Esophagus squamous epithelium (tissue), 5 donors: Measurements from ENCODE around the gene TFAP2C. TPM values are rescaled to one million over a fixed set of nuclear protein-coding genes. Genes with fewer than 3 reads are reported as not detected.
A peak's percentile ranks its signal among the peaks of the same experiment; 100 is the strongest.
"Not testable (repeated sequence)": the region's sequence is repeated elsewhere in the genome, so short reads cannot be mapped to it uniquely, and the experiment has no call there.

ENCODE experiments used
- DNase-seq: peaks from one replicate; lab custom pipeline; 2025; lab: John Stamatoyannopoulos, UW
- H3K27ac ChIP-seq, 4 donors: fragments of 200-600 bp; sonication (generic); one replicate each; pipeline ENCODE4 v1.5.1; 2016 to 2019; ENCODE audit warnings: mild to moderate bottlenecking in 1 of 4
- H3K27me3 ChIP-seq, 4 donors: fragments of 200-600 bp; sonication (generic); 1 replicate in 3 of 4; 2 replicates in 1 of 4; pipeline versions ENCODE4 v1.5.1 to v1.6.0; 2017 to 2021; ENCODE audit warnings: antibody characterized with exemption in 1 of 4
- H3K36me3 ChIP-seq, 3 donors: fragments of 200-600 bp; sonication (generic); one replicate each; pipeline ENCODE4 v1.5.1; 2016 to 2019
- H3K4me1 ChIP-seq, 3 donors: fragments of 200-600 bp; sonication (generic); one replicate each; pipeline ENCODE4 v1.5.1; 2017 to 2019
- H3K4me3 ChIP-seq, 4 donors: fragments of 200-600 bp; sonication (generic); 1 replicate in 3 of 4; 2 replicates in 1 of 4; pipeline ENCODE4 v1.5.1; 2016 to 2019; ENCODE audit warnings: mild to moderate bottlenecking in 2 of 4, moderate library complexity in 1 of 4
- H3K9me3 ChIP-seq, 3 donors: fragments of 200-600 bp; sonication (generic); one replicate each; pipeline ENCODE4 v1.5.1; 2016 to 2019
- CTCF ChIP-seq, 6 experiments: fragments of 450-650 bp in 4 of 6; fragments of 200-600 bp in 2 of 6; sonication (generic) in 2 of 6; IDR thresholded peaks; one replicate each; pipeline ENCODE4 v1.5.1; 2016 to 2019; ENCODE audit warnings: antibody characterized with exemption in 6 of 6, mild to moderate bottlenecking in 4 of 6, moderate library complexity in 4 of 6
- POLR2A ChIP-seq, 4 donors: fragments of 450-650 bp; IDR thresholded peaks; one replicate each; pipeline ENCODE4 v1.6.1; 2017; ENCODE audit warnings: antibody characterized with exemption in 4 of 4, mild to moderate bottlenecking in 4 of 4, moderate library complexity in 3 of 4
- WGBS, 2 donors: methylation state at CpG; one replicate each; pipeline ENCODE4 v1.1.5; 2018; 5-methylcytosine and 5-hydroxymethylcytosine counted together
- intact Hi-C: fragments of 100-400 bp; cut with DNase I; formaldehyde crosslinking; loops from one replicate; pipeline ENCODE4 v1.15.0; 2022
- total RNA-seq, 4 donors: library from RNA; depleted of rRNA; stranded (reverse); fragments of >200 nt; gene quantifications; one replicate each; pipeline ENCODE4 v1.1.0, GENCODE V29; 2016
- donor health status: DM: yes; HTN: yes; CAD: no.

TFAP2C gene
- total RNA-seq, 4 donors from 2014 or later, result 25.9 to 34.8 (median 31.8) TPM

- 18 to 19% methylated on average over 1 to 2 of the region's 2 CpGs for WGBS, 2 donors
- Histone ChIP-seq H3K9me3 (no peaks in the 10 kb centered on the region), H3K36me3 (no peaks in the 10 kb centered on the region), H3K27ac (no peak overlapping the region), H3K4me3 (no peak overlapping the region), H3K4me1 (peaks cover 8 to 29% (median 12%) of the 10 kb centered on the region in 3 donors), H3K27me3 (peaks cover 0 to 37% (median 2%) of the 10 kb centered on the region in 4 donors)
- intact Hi-C loops, result no loop called here
- TF ChIP-seq POLR2A (IDR thresholded peaks at IDR 0.05) (no peak), CTCF (IDR thresholded peaks at IDR 0.05) (no peak)
- DNase-seq, result no peak
These were observed 7.4 kb upstream of the TFAP2C start for GRCh38 chr20:56621730-56622129.

GRCh38 chr20:56623930-56624329 lies 5.2 kb upstream of the TFAP2C start:
- intact Hi-C loops, H3K27ac ChIP-seq, H3K9me3 ChIP-seq, H3K36me3 ChIP-seq, DNase-seq, H3K4me3 ChIP-seq: not testable (repeated sequence)
- 92% methylated on average over 10 of the region's 10 CpGs; no CpG with 5 or more reads in 1 of the 2 donors for WGBS, 2 donors
- H3K27me3 ChIP-seq, result peaks cover 0 to 59% (median 3%) of the 10 kb centered on the region in 4 donors
- H3K4me1 ChIP-seq, result peaks cover 22 to 48% (median 30%) of the 10 kb centered on the region in 3 donors

- no peak overlapping the region for H3K27ac ChIP-seq
- H3K27me3 ChIP-seq, result peaks cover 0 to 70% (median 3%) of the 10 kb centered on the region in 4 donors
- DNase-seq, result no peak
- intact Hi-C loops, result no loop called here
- H3K4me1 ChIP-seq, result peaks cover 28 to 59% (median 37%) of the 10 kb centered on the region in 3 donors
- no peak overlapping the region for H3K4me3 ChIP-seq
- WGBS, 2 donors, result 42 to 59% methylated on average over 12 to 36 of the region's 54 CpGs
- no peaks in the 10 kb centered on the region for H3K36me3 ChIP-seq
- no peak for TF ChIP-seq POLR2A (IDR thresholded peaks at IDR 0.05)
- TF ChIP-seq CTCF (IDR thresholded peaks at IDR 0.05), result no peak
- H3K9me3 ChIP-seq, result no peaks in the 10 kb centered on the region
These were observed 4.1 kb upstream of the TFAP2C start for GRCh38 chr20:56624786-56625681.

- Histone ChIP-seq H3K4me3 (no peak overlapping the region), H3K27me3 (peaks cover 0 to 78% (median 7%) of the 10 kb centered on the region in 4 donors), H3K36me3 (no peaks in the 10 kb centered on the region), H3K27ac (no peak overlapping the region), H3K9me3 (no peaks in the 10 kb centered on the region), H3K4me1 (peaks cover 35 to 67% (median 40%) of the 10 kb centered on the region in 3 donors)
- intact Hi-C loops, result no loop called here
- TF ChIP-seq CTCF (IDR thresholded peaks at IDR 0.05) (no peak), POLR2A (IDR thresholded peaks at IDR 0.05) (no peak)
- DNase-seq, result no peak
- WGBS, 2 donors, result 40 to 54% methylated on average over 14 to 20 of the region's 22 CpGs
These were observed 3.3 kb upstream of the TFAP2C start for GRCh38 chr20:56625837-56626236.

GRCh38 chr20:56626367-56627121 lies 2.6 kb upstream of the TFAP2C start:
- Histone ChIP-seq H3K27me3 (peaks cover 0 to 85% (median 9%) of the 10 kb centered on the region in 4 donors), H3K4me1 (peaks cover 35 to 74% (median 44%) of the 10 kb centered on the region in 3 donors), H3K4me3 (peak overlapping the region in 3 of 4 donors; percentile 2 to 32 (median 20)), H3K27ac (no peak overlapping the region), H3K36me3 (peaks cover 0 to 5% (median 0%) of the 10 kb centered on the region in 3 donors), H3K9me3 (no peaks in the 10 kb centered on the region)
- no peak for DNase-seq
- intact Hi-C loops, result no loop called here
- 13% methylated on average over 3 of the region's 60 CpGs; no CpG with 5 or more reads in 1 of the 2 donors for WGBS, 2 donors
- peak in 3 of 6 experiments; percentile 24 to 48 (median 32) for TF ChIP-seq CTCF (IDR thresholded peaks at IDR 0.05)
- no peak for TF ChIP-seq POLR2A (IDR thresholded peaks at IDR 0.05)
